Urothelium cell line (cell line): ENCODE data around the gene TCHHL1.

Experiments
- DNase-seq: peaks from one replicate; pipeline ENCODE4 v3.0.0; 2011; ENCODE audit warnings: low spot score, mixed read lengths
- FAIRE-seq: peaks from 2 replicates; lab custom pipeline; 2011; peaks lifted over from hg19 to GRCh38; lab: Jason Lieb, UNC

TCHHL1 gene

DNA sequence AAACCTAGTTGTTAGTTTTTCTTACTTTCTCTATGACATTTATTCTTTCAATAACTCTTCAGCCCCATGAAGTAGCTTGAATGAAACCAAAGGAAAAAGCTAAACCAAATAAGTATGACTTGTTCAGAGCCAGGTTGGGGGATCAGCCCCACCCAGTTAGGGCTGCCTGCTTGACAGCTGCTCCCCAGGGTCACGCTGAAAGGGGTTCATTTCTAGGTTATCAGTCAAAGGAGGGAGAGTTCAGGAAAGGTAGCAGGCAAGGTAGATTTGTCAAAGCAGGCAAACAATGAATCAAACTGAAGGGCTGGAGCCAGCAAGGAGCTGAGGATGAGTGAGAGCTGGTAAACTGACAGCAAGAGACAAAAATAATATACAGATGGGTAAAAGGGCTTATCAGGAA is 49.0 kb downstream of the TCHHL1 start:
- FAIRE-seq (no peak), DNase-seq (no peak)

DNA sequence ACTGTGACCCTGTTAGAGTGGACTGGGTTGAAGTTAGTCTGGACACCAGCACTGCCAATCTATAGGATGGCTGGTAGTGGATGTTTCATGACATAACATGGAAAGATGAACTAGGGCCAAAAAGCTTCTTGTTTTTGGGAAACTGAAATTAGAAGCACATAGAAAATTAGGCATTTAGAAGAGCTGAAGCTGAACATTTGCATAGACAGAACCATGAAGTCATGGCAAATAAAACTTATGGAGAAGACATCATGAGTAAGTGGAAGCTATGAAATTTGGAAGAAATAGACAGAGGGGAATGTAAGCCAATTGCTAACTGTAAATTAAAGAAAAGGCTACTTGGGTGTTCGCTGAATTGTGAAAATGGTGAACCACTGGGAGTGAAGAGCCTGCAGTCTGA is 49.4 kb downstream of the TCHHL1 start:
- FAIRE-seq = no peak

DNA sequence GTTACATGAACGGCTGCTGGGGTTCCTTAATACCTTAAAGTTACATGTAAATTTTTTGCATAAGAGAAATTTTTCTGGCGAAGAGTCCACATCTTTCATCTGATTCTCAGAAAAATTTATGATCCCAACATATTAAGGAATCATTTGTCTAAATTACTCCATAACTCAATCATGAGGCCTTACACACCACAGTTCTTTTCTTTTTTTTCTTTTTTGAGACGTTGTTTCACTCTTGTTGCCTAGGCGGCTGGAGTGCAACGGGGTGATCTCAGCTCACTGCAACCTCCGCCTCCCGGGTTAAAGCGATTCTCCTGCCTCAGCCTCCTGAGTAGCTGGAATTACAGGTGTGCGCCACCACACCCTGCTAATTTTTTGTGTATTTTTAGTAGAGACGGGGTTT is 50.0 kb downstream of the TCHHL1 start:
- FAIRE-seq = no peak

More for the DNA sequence above, 49.4 kb downstream of the TCHHL1 start:
- no peak for DNase-seq

DNA sequence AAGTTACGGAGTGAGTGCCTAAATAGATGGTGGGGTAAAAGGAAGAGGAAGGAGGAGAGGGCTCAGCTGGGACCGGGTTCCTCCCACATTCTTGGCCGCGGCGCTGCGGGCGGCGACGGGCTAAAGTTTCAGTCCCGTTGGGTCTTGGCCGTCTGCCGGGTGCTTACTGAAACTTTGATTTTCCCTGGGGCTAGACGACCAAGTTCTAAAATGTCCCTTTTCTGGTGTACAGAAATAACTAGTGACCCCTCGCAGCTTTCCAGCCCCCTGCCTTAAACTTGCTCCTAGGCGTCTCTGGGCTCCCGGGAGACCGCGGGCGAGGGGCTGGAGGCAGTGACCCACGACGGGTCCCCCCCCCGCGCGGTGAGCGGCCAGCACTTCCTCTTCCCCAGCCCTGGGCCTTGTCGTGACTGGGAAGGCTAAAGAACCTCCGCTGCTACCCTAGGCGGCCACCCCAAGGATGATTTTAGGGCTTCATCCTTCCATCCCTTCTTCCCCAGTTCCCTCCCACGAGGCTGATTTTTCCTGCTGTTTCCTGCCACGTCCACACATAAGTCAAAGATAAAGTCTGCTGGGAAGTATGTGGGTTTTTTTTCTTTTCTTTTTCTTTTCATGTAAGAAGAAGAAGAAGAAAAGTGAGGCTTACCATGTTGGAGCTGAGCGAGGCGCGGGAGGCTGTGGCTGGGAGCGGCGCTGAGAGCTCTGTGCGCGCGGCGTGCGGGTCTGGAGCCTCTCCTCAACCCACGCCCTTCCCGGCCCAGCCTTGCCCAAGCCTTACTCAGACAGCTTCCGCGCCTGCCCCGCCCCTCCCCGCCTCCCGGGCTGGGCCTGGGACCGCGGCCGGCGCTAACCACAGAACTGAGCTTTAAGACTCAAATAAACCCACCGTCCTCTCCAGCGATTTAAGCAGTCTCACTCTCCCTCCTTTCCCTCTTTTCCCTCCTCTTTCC is 52.3 kb downstream of the TCHHL1 start, which contains the start of gene S100A11:
Gene S100A11, minus strand, starts transcription at position 738 of the 950 bp plus-strand sequence. Its CDS starts 89 bp downstream, at position 649.
- DNase-seq (peak; percentile 89), FAIRE-seq (no peak)

More for the DNA sequence above, 50.0 kb downstream of the TCHHL1 start:
- DNase-seq = no peak

DNA sequence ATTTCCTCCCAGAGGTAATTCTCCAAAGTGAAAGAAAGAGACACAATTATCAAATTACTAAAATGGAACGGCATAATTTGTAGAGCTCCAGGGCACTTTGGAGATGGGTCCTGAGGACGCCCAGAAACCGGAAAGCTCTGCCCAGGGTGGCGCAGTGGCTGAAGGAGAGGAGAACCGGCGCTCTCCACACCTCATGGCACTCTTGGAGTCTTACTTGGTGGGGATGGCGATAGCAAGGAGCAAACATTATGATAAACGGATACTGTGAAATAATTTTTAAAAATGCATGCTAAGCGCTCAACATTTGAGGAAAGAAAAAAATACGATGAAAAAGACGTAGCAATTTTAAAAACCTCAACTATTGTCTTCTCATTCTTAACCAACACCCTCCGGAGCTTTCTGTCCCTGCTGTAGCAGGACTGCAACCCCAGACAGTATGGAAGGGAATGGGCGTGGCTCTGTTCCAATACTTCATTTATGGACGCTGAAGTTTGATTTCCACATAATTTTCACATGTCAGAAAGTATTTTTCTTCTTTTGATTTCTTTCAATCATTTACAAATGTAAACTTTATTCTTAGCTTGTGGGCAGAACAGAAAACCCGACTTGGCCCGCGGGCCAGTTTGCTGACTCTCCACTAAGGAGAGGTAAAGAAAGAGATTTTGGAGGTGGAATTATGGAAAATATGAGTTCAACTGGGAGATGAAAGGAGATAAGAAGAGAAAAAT is 53.2 kb downstream of the TCHHL1 start:
- DNase-seq (no peak), FAIRE-seq (no peak)

DNA sequence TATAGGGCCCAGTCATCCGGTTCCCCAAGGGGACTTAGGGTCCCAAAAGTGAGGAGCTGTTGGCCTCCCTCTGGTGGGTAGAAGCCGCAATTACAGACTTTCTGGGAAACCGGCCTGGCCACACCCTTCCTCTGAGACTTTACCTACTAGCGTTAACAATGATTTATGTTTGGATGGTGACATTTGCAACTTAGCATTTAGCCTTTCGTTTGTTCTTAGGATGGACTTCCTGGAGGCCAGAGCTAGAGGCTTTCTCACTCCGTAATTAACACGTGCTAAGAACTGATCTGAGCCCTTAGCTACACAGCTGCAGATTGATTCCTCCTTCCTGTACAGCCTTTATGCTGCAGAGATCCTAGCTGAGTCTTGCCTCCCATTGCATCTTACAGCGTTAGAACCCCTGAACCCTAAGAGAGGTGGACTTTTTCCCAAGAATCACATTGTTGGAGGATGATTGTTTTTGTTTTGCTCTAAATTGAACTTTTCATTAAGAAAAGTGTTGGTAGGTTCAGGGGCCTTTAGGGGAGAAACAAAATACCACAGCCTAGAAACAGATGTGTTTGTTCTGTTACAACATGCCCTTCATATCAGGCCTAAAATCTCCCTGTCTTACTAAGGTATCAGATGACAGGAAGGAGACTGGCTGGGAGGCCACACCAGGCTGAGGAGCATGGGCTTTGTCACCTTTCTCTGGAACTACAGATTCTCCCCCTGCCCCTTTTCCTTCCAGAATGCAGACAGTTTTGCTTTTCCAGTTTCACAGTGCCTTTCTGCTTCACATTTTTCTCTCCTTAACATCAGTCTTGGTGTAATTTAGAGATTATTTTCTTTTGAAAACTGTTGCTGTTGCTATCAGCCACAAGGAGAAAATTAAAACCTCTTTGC is 54.0 kb downstream of the TCHHL1 start:
- FAIRE-seq = no peak
- peak; percentile 70 for DNase-seq

DNA sequence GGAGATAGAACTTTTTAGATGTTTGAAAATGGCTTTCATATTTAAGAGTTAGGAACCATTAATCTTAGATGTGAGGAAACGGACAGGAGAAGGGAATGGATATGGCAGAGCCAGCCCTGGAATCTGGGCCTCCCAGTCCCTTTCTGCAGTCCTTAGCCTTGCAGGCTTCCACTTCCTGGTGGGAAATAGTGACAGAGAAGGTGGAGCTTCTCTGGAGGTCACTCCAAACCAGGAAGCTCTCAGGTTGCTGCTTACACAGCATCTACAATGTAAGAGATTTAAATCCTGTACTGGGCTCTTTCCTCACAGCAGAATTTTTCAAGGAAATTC is 54.6 kb downstream of the TCHHL1 start:
- FAIRE-seq = no peak
- no peak for DNase-seq
